Epithelial cell of esophagus (primary cell): Measurements from ENCODE around the gene CERS6.

Experiments used
- DNase-seq: peaks from one replicate; pipeline ENCODE4 v3.0.0; 2010; ENCODE audit warnings: low read depth
- H3K4me3 ChIP-seq: 2 replicates; pipeline ENCODE4 v1.5.1; 2011; ENCODE audit warnings: mild to moderate bottlenecking, low read length, control low read depth
- TF ChIP-seq, protein P1 (sequence below): IDR thresholded peaks from 2 replicates; pipeline ENCODE4 v1.5.1; 2011; ENCODE audit warnings: low read depth, mild to moderate bottlenecking, low read length, control low read depth, inconsistent platforms; ENCODE audit not compliant: insufficient read depth; ENCODE audit errors: missing control alignments

Gene CERS6

DNA sequence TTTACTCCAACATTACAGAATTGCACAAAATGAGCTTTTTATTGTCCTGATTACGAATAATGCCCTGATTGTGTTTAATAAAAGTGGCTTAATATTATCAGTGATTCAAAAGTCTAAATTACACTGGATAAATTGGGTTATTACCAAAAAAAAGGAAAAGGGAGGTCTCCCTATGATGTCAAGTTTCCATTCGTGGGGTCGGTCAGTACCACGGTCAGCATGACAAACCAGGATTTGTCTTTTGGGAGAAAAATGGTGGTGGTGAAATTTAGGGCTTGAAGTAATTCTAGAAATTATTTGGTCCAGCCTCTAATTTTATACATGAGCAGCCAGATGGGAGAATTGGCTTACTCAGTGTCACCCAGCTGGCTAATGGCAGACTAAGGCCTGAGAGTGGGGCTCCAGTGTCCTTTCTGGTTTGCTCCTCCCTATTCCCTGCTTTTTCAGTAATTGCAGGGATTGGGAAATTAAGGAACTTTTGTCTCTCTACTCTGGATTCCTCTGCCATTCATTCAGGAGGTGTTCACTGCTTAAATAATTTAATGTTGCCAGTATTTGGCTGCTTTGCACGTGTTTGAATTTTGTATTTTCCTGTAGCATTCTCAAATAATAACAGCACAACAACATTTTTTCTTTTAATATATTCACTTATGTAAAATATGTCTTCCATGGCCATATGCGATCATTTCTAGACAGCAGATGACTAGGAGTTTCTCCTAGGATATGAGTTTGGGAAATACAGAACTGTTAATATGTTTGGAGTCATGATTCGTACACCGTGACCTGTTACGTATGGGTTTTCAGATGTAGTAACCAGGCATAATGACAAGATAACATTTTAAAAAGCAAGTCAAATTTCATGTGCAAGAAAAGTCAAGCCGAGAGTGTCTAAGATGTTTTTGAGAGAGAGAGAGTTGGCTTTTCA is 217.5 kb downstream of the CERS6 start:
- TF ChIP-seq, protein P1, sequence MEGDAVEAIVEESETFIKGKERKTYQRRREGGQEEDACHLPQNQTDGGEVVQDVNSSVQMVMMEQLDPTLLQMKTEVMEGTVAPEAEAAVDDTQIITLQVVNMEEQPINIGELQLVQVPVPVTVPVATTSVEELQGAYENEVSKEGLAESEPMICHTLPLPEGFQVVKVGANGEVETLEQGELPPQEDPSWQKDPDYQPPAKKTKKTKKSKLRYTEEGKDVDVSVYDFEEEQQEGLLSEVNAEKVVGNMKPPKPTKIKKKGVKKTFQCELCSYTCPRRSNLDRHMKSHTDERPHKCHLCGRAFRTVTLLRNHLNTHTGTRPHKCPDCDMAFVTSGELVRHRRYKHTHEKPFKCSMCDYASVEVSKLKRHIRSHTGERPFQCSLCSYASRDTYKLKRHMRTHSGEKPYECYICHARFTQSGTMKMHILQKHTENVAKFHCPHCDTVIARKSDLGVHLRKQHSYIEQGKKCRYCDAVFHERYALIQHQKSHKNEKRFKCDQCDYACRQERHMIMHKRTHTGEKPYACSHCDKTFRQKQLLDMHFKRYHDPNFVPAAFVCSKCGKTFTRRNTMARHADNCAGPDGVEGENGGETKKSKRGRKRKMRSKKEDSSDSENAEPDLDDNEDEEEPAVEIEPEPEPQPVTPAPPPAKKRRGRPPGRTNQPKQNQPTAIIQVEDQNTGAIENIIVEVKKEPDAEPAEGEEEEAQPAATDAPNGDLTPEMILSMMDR = no peak
- no peak overlapping the region for H3K4me3 ChIP-seq
- no peak for DNase-seq

DNA sequence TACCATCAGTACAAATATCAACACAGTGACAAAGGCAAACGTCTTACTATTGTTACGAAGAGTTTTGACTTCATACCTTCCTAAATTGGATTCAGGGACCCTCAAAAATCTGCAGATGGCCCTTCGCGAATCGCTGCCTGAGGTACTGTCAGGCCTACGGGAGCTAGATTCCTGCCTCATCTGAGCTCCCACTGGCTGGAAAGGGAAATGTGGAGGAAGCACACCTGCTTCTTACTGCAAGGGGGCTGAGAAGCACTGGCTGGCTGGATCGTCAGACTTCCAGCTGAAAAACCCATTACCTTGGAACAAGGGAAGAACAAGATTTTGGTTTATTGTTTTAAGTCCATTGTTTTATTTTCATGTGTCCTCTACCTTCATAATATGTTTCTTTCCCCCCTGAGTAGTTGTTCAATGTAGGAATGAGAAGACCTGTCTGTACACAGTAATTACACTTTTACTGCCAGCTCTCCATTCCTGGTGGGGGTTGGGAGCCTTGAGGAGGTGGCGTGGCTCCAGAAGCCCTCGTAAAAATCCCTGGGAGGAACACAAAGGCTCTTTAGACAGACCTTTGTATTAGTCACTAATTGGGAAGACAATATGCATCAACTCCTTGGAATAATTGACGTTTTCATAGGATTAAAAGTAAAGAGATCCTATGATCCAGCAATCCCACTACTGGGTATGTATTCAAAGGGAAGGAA is 222.2 kb downstream of the CERS6 start:
- TF ChIP-seq, protein P1 = no peak
- no peak overlapping the region for H3K4me3 ChIP-seq
- no peak for DNase-seq

DNA sequence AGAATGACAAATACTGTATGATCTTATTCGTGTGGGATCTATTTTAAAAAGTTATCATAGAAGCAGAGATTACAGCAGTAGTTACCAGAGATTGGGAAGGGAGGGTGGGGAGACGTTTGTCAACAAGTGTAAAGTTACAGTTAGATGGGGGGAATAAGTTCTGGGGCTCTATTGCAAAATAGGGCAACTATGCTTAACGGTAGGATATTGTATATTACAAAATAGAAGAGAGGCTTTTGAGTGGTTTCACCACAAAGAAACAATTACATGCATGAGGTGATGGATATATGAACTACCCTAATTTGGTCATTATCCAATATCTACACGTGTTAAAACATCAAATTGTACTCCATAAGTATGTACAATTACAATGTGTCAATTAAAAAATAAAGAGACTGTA is 223.0 kb downstream of the CERS6 start:
- H3K4me3 ChIP-seq = no peak overlapping the region
- no peak for DNase-seq
- TF ChIP-seq, protein P1 = no peak

DNA sequence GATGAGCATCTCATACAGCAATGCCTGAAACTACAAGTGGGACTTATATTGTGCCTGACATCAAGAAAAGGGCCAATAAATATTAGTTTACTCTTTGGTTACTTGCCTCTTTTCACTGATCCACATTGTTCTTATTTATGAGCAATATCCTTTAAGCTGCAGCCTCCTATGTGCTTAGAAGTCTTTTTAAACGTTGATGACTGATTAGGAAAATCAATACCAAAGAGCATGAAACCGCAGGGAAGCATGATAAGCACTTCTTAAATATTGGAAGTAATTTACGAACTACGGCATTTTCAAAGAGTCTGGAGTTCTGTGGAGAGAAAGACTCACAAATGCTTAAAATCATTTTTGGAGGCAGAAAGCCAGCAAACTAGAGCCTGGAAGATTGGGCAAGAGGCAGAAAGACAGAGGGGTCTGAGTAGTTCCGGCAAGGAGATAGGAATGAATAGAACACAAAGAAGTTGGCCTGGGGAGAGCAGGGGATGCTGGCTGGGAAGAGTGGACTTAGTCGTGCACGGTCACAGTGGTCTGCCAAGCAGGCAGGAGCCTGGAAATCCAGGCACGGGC is 223.8 kb downstream of the CERS6 start:
- TF ChIP-seq, protein P1 = no peak
- H3K4me3 ChIP-seq = no peak overlapping the region
- no peak for DNase-seq

DNA sequence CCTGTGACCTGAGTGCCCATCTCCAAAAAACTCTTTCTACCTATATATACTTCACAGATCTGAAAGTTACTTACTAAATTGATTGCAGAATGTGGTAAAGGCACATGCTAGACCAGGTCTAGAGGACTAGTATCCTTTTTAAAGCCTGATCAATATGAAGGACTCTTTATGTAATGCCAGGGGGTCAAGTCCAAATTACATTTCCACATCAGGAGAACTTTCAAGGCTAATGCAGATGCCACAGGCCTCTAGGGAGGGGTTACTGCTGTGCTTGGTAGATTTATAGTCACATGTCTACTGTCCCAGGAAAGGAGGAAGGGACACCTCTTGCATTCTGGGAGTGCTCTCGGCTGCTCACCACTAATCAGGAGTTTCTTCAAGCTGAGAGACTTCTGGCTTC is 227.9 kb downstream of the CERS6 start:
- DNase-seq = no peak
- TF ChIP-seq, protein P1 = no peak

DNA sequence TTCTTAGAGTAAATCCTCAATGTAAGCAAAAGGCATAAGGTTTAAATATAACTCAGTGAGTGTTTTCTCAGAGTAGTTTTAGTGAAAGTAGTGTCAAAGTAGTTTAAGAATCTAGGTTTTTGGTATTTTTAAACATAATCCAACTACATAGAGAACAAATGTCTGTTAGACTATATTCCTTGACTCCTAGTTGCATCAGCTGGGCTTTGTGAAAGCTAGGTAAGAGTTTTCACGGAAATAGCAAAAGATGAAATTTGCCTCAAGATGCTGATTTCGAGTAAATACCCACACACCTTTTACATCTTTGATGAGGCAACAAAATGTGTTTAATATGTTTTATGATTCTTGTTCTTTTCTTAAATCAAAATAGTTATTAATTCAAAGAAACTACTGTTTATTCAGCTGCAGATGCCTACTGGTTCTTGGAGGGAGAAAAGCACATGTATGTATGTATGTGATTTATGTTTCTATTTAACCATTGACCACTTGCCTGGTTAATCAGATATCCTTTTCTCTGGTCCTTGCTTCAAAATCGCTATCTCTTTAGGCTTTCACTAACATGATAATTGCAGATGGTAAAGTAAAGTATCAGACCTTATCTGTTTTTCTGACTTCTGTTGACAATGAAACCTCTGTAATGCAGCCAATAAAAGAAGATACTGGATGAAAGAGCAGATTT is 229.0 kb downstream of the CERS6 start:
- DNase-seq = no peak
- no peak overlapping the region for H3K4me3 ChIP-seq
- TF ChIP-seq, protein P1 = no peak

More for the DNA sequence above, 227.9 kb downstream of the CERS6 start:
- no peak overlapping the region for H3K4me3 ChIP-seq
